ENCODE data around the gene PANX2. TPM values are rescaled to one million over a fixed set of nuclear protein-coding genes. Genes with fewer than 3 reads are reported as not detected.
"Not testable (repeated sequence)": the region's sequence is repeated elsewhere in the genome, so short reads cannot be mapped to it uniquely, and the experiment has no call there.

Gene PANX2
- total RNA-seq, 1 experiment from 2014 or later = 2.6 TPM

- no peak overlapping the region for H3K4me3 ChIP-seq (ENCODE audit: insufficient read depth, low read depth, low read length)
- no peaks in the 10 kb centered on the region for H3K36me3 ChIP-seq (replicated peaks; ENCODE audit: control insufficient read depth, insufficient read depth, low read length)
- H3K27me3 ChIP-seq (ENCODE audit: control insufficient read depth, insufficient read depth, low read length) = no peaks in the 10 kb centered on the region
- DNase-seq = peak; percentile 44
Observed at GRCh38 chr22:50157709-50158375, 12.7 kb upstream of the PANX2 start.

- Histone ChIP-seq H3K36me3 (replicated peaks; ENCODE audit: control insufficient read depth, insufficient read depth, low read length) (no peaks in the 10 kb centered on the region), H3K4me3 (ENCODE audit: insufficient read depth, low read depth, low read length) (no peak overlapping the region), H3K27me3 (ENCODE audit: control insufficient read depth, insufficient read depth, low read length) (no peaks in the 10 kb centered on the region)
- peak; percentile 78 for DNase-seq
Observed at GRCh38 chr22:50160947-50161346, 9.6 kb upstream of the PANX2 start.

- H3K27me3 ChIP-seq (ENCODE audit: control insufficient read depth, insufficient read depth, low read length) = no peaks in the 10 kb centered on the region
- peak; percentile 43 for DNase-seq
- no peak overlapping the region for H3K4me3 ChIP-seq (ENCODE audit: insufficient read depth, low read depth, low read length)
- no peaks in the 10 kb centered on the region for H3K36me3 ChIP-seq (replicated peaks; ENCODE audit: control insufficient read depth, insufficient read depth, low read length)
Observed at GRCh38 chr22:50161508-50162390, 8.8 kb upstream of the PANX2 start.

- H3K4me3 ChIP-seq (ENCODE audit: insufficient read depth, low read depth, low read length) = no peak overlapping the region
- DNase-seq = no peak
Observed at GRCh38 chr22:50162391-50162956, 8.1 kb upstream of the PANX2 start.

GRCh38 chr22:50165436-50166123, 5.0 kb upstream of the PANX2 start:
- DNase-seq = no peak
- H3K27me3 ChIP-seq (ENCODE audit: control insufficient read depth, insufficient read depth, low read length) = peaks cover 9% of the 10 kb centered on the region

More at GRCh38 chr22:50162391-50162956, 8.1 kb upstream of the PANX2 start:
- H3K36me3 ChIP-seq (replicated peaks; ENCODE audit: control insufficient read depth, insufficient read depth, low read length) = no peaks in the 10 kb centered on the region
- no peaks in the 10 kb centered on the region for H3K27me3 ChIP-seq (ENCODE audit: control insufficient read depth, insufficient read depth, low read length)

GRCh38 chr22:50167689-50168489, 2.6 kb upstream of the PANX2 start:
- peaks cover 19% of the 10 kb centered on the region for H3K27me3 ChIP-seq (ENCODE audit: control insufficient read depth, insufficient read depth, low read length)
- no peak overlapping the region for H3K4me3 ChIP-seq (ENCODE audit: insufficient read depth, low read depth, low read length)
- DNase-seq = no peak
- H3K36me3 ChIP-seq (replicated peaks; ENCODE audit: control insufficient read depth, insufficient read depth, low read length) = no peaks in the 10 kb centered on the region

More at GRCh38 chr22:50165436-50166123, 5.0 kb upstream of the PANX2 start:
- H3K4me3 ChIP-seq (ENCODE audit: insufficient read depth, low read depth, low read length) = no peak overlapping the region
- no peaks in the 10 kb centered on the region for H3K36me3 ChIP-seq (replicated peaks; ENCODE audit: control insufficient read depth, insufficient read depth, low read length)

- H3K4me3 ChIP-seq (ENCODE audit: insufficient read depth, low read depth, low read length); DNase-seq; H3K36me3 ChIP-seq (replicated peaks; ENCODE audit: control insufficient read depth, insufficient read depth, low read length): not testable (repeated sequence)
- peaks cover 19% of the 10 kb centered on the region for H3K27me3 ChIP-seq (ENCODE audit: control insufficient read depth, insufficient read depth, low read length)
Observed at GRCh38 chr22:50168490-50169180, 1.9 kb upstream of the PANX2 start.

GRCh38 chr22:50169181-50169759, 1.3 kb upstream of the PANX2 start:
- Histone ChIP-seq H3K4me3 (ENCODE audit: insufficient read depth, low read depth, low read length) (peak overlapping the region; percentile 49), H3K27me3 (ENCODE audit: control insufficient read depth, insufficient read depth, low read length) (peaks cover 19% of the 10 kb centered on the region), H3K36me3 (replicated peaks; ENCODE audit: control insufficient read depth, insufficient read depth, low read length) (no peaks in the 10 kb centered on the region)
- DNase-seq = peak; percentile 78

GRCh38 chr22:50169774-50170341, 673 bp upstream of the PANX2 start:
- Histone ChIP-seq H3K36me3 (replicated peaks; ENCODE audit: control insufficient read depth, insufficient read depth, low read length) (no peaks in the 10 kb centered on the region), H3K27me3 (ENCODE audit: control insufficient read depth, insufficient read depth, low read length) (peaks cover 19% of the 10 kb centered on the region), H3K4me3 (ENCODE audit: insufficient read depth, low read depth, low read length) (peak overlapping the region; percentile 49)
- DNase-seq = peak; percentile 93

- peaks cover 19% of the 10 kb centered on the region for H3K27me3 ChIP-seq (ENCODE audit: control insufficient read depth, insufficient read depth, low read length)
- peak; percentile 73 for DNase-seq
- no peaks in the 10 kb centered on the region for H3K36me3 ChIP-seq (replicated peaks; ENCODE audit: control insufficient read depth, insufficient read depth, low read length)
- peak overlapping the region; percentile 65 for H3K4me3 ChIP-seq (ENCODE audit: insufficient read depth, low read depth, low read length)
Observed at GRCh38 chr22:50171319-50171964, 911 bp downstream of the PANX2 start.

GRCh38 chr22:50171965-50172421, 1.5 kb downstream of the PANX2 start:
- no peaks in the 10 kb centered on the region for H3K36me3 ChIP-seq (replicated peaks; ENCODE audit: control insufficient read depth, insufficient read depth, low read length)
- no peak overlapping the region for H3K4me3 ChIP-seq (ENCODE audit: insufficient read depth, low read depth, low read length)
- peaks cover 19% of the 10 kb centered on the region for H3K27me3 ChIP-seq (ENCODE audit: control insufficient read depth, insufficient read depth, low read length)
- no peak for DNase-seq

- DNase-seq = no peak
- Histone ChIP-seq H3K4me3 (ENCODE audit: insufficient read depth, low read depth, low read length) (no peak overlapping the region), H3K27me3 (ENCODE audit: control insufficient read depth, insufficient read depth, low read length) (peaks cover 19% of the 10 kb centered on the region), H3K36me3 (replicated peaks; ENCODE audit: control insufficient read depth, insufficient read depth, low read length) (no peaks in the 10 kb centered on the region)
Observed at GRCh38 chr22:50173311-50173982, 2.9 kb downstream of the PANX2 start.

Data from H7 (cell line).